Stimulated activated CD4-positive, alpha-beta T cell treated with anti-CD3 and anti-CD28 coated beads, Interleukin-4, amount 100 ng/mL, for 4 hours (primary cell): ENCODE data around the gene HMCN2.

ENCODE experiments used
- DNase-seq, 2 experiments: peaks; one replicate each; pipeline ENCODE4 v3.0.0-alpha.2; 2020

HMCN2 gene, protein sequence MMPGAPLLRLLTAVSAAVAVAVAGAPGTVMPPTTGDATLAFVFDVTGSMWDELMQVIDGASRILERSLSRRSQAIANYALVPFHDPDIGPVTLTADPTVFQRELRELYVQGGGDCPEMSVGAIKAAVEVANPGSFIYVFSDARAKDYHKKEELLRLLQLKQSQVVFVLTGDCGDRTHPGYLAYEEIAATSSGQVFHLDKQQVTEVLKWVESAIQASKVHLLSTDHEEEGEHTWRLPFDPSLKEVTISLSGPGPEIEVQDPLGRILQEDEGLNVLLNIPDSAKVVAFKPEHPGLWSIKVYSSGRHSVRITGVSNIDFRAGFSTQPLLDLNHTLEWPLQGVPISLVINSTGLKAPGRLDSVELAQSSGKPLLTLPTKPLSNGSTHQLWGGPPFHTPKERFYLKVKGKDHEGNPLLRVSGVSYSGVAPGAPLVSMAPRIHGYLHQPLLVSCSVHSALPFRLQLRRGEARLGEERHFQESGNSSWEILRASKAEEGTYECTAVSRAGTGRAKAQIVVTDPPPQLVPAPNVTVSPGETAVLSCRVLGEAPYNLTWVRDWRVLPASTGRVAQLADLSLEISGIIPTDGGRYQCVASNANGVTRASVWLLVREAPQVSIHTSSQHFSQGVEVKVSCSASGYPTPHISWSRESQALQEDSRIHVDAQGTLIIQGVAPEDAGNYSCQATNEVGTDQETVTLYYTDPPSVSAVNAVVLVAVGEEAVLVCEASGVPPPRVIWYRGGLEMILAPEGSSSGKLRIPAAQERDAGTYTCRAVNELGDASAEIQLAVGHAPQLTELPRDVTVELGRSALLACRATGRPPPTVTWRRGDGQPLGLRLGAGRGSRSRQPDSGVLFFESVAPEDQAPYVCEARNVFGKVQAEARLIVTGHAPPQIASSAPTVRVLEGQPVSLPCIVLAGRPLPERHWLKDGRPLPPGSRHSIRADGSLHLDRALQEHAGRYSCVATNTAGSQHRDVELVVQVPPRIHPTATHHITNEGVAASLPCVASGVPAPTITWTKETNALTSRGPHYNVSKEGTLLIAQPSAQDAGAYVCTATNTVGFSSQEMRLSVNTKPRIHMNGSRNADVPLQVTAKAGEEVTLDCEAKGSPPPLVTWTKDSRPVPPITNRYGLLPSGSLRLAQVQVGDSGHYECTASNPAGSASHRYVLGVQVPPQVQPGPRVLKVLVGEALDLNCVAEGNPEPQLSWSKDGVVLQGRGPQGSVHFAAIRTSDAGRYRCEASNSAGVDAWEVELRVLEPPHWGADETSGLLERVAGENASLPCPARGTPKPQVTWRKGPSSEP (N-terminal part only)

DNA sequence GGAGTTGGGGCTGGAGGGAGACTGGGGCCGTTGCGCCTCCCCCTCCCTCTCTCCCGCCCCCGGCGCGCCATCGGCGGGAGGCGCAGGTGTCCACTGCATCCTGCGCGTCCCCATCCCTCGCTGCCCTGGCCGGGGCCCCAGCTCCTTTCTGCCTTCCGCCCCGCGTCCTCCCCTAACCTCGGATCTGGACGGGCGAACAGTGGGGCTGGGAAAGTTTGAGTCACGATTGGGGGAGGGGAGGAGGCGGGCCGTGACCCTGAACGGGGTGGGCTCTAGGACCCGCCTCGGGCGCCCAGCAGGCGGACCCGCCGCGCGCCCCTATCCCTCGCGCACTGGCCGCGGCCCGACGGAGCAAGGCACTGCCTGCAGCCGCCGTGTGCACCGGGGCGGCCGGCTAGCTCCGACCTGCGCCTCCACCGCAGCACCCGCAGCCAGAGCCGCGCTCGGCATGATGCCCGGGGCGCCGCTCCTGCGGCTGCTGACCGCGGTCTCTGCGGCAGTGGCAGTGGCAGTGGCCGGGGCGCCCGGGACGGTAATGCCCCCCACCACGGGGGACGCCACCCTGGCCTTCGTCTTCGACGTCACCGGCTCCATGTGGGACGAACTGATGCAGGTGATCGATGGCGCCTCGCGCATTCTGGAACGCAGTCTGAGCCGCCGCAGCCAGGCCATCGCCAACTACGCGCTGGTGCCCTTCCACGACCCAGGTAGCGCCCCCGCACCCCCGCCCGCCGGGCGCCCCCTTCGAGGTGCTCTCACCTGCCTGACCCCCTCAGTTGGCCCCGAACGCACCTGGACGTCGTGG lies at the start of gene HMCN2:
Gene HMCN2, plus strand, starts transcription at position 330 of the 805 bp plus-strand sequence. Its CDS starts 119 bp downstream, at position 449.
- no peak for DNase-seq

DNA sequence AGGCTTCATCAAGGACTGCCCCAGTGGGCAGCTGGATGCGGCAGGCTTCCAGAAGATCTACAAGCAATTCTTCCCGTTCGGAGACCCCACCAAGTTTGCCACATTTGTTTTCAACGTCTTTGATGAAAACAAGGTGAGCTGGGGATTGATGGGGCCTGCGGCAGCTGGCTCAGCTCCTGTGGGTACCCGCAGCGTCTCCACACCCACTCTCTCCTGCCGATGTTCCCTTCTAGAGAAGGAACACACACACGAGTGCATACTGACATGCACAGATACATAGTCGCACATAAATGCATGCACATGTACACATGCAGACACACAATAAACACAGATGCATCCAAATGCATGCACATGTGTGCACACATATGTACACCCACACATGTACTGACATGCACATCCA lies 47.7 kb upstream of the HMCN2 start:
- DNase-seq, result no peak

DNA sequence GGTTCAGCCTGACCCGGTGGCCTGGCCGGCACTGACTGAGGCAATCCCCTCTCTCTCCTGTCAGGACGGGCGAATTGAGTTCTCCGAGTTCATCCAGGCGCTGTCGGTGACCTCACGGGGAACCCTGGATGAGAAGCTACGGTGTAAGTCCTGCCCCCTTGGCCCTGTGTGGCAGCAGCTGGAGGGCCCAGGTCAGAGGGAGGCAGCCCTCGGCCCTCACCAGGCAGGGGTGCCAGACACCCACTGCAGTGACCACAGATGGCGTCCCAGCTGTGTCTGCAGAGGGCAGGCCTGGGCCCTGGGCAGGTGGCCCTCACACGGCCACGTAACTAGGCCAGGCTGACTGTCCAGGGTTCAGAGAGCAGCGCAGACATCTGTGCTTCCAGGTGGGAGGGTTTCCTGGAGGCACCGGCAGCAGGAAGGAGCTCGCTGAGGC lies 45.9 kb upstream of the HMCN2 start:
- DNase-seq, result no peak

DNA sequence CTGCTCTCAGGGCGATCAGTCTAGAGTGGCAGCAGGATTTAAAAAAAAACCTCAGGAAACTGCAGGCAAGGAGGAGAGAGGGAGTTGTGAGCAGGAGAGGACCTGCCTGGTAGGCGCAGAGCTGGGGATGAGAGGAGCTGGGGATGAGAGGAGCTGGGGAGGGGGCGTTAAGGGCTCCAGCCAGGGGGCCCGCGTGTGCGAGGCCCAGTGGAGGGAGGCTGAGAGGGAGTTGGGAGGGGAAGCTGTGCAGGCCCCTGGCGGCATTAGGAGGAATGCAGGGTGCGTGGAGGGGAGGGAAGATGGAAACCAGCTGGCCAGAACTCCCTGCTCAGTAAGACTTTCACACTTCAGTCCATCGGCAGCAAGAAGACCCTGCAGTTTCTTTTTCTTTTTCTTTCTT lies 45.2 kb upstream of the HMCN2 start:
- DNase-seq, result no peak

DNA sequence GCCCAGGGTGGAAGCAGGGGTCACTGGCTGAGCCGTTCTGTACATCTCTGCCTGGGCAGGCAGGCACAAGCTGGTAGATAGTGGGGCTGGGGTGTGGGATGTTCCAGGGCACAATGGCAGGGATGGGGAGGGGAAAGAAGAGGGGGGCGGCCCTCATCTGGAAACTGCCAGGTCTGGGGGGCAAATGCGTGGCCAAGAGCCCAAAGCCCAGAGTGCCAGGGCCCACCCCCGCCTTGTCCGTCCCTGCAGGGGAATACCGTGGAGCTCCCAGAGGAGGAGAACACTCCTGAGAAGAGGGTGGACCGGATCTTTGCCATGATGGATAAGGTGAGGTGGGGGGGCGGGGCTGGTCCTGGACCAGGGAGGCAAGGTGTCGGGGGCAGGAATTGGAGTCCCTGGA lies 42.7 kb upstream of the HMCN2 start:
- no peak for DNase-seq

DNA sequence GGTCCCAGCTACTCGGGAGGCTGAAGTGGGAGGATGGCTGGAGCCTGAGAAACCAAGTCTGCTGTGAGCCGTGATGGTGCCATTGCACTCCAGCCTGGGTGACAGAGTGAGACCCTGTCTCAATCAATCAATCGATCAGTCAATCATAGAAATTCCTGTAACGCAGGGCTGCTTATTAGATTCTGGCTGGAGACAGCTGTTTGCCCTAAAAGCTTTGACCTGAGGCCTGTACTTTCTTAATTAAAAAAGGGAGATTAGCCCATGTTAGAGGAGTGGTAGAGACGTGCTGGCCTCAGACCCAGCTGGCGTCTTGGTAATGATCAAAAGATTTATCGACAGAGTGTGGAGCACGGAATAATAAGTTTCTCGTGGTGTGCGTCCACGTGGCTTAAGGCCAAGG lies 40.5 kb upstream of the HMCN2 start:
- no peak for DNase-seq

DNA sequence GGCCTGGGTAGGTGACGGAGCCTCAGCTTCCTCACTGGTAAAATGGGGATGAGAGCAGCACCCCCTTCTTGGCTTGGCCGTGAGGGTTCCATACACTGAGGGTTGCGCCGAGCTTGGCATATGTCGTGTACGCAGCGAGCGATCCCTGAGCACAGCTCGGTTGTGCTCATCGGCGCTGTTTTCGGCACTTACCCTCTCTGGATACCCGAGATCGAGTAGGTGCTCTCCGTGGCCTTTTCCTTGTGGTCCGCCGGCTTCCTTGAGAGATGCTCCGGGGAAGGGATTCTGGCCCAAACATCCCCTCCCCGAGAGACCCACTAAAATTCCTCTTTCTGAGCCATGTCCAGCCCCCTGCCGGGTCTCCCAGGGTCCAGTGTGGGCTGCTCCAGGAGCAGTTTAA lies 40.0 kb upstream of the HMCN2 start:
- DNase-seq, result no peak

DNA sequence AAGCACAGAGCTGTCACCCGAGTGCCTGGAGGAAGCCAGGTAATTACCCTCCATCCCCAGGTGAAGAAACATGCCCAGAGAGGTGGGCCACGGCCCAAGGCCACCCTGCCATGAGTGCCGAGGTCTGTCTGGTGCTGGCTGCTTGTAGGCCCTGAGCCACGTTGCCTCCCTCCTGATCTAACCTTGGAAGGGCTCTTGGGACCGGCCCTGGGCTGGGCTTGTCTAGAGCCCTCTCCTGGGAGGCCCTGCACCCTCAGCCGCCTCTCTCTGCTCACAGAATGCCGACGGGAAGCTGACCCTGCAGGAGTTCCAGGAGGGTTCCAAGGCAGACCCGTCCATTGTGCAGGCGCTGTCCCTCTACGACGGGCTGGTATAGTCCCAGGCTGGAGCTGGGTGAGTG lies 39.4 kb upstream of the HMCN2 start:
- no peak for DNase-seq

DNA sequence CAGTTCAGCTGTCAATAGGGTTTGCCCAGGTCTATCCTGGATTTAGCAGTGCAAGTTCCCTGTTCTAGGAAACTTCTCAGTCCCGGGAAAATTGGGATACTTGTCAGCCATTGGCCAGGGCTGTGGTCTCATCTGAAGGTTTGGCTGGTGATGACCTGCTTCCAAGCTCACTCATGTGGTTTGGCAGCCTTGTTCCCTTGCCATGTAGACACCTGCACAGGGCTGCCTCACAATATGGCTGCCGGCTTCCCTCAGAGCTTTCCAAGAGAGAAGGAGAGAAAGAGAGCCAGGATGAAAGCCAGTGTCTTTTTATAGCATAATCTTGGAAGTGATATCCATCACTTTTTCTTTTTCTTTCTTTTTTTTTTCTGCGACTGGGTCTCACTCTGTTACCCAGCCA lies 37.7 kb upstream of the HMCN2 start:
- no peak for DNase-seq

DNA sequence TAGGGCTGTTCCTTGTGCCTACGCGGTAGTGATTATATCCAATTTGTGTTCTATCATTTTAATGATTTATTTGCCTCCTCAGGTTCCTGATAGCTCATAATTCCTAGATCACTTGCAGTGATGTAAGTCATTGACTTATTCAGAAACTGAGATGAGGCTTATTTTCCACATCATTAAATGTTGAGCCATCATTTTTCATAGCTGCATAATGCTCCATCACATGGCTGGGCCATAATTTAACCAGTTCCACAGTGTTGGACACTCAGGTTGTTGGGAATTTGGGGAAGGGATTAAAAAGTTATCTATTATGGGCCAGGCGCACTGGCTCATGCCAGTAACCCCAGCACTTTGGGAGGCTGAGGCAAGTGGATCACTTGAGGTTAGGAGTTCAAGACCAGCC lies 35.8 kb upstream of the HMCN2 start:
- no peak for DNase-seq

DNA sequence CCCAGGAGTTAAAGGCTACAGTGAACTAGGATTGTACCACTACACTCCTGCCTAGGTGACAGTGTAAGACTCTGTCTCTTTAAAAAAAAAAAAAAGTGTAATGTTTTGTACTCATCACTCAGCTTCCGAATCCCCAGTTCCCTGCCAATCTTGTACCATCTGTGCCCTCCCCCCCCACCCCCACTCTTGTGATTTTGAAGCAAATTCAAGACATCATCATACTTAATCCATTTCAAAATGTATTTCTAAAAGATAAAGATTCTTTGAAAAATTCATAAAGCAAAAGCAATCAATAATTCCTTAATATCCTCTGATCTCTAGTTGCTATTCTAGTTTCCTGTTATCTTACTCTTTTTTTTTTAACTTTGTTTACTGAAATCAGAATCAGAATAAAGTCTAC lies 34.9 kb upstream of the HMCN2 start:
- no peak for DNase-seq

DNA sequence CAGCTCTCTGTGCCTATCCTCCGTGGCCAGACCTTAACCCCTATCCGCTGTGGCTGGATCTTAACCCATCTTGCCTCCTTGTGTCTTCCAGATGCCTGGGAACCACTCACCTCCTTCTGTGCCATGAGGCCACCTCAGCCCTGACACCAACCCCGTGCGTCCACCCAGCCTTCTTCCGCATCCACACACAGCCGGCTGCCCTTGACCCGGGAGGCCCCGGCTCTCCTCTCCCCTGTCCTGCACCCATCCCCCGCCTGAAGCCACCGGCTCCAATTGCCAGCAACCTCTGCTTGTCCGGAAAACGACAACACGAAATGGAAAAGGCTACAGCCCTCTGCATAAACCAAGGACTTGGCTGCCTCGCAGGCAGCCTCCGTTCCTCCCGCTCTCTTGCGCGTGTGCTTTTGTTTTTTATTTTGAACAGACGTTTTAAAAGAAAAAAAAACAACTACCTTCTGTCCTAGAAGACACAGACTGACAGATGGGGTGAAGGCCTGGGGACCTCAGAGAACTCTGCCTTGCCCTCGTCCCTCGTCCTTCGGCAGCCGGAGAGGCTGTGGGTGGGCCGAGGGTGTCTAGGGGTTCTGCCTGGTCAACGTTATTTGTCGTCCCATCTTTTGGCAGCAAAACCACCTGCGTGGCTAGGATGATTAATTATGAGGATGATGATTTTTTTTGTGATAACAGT lies 32.5 kb upstream of the HMCN2 start:
- no peak for DNase-seq

DNA sequence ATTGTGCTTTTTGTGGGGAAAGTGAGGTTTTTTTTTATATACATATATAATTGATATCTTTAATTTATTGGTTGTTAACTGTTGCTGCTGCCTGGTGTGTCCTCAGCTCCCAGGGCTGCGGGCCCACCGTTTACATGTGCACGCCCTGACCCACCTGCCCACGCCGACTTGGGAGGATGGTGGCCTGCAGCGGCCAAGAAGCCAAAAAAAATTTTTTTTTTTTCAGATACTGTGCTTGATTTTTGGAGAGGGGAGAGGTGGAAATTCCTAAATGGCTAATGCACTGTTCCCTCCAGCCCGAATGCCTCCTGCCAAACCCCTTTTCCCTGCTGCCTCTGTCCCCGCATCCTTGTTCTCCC lies 32.0 kb upstream of the HMCN2 start:
- DNase-seq, result no peak

DNA sequence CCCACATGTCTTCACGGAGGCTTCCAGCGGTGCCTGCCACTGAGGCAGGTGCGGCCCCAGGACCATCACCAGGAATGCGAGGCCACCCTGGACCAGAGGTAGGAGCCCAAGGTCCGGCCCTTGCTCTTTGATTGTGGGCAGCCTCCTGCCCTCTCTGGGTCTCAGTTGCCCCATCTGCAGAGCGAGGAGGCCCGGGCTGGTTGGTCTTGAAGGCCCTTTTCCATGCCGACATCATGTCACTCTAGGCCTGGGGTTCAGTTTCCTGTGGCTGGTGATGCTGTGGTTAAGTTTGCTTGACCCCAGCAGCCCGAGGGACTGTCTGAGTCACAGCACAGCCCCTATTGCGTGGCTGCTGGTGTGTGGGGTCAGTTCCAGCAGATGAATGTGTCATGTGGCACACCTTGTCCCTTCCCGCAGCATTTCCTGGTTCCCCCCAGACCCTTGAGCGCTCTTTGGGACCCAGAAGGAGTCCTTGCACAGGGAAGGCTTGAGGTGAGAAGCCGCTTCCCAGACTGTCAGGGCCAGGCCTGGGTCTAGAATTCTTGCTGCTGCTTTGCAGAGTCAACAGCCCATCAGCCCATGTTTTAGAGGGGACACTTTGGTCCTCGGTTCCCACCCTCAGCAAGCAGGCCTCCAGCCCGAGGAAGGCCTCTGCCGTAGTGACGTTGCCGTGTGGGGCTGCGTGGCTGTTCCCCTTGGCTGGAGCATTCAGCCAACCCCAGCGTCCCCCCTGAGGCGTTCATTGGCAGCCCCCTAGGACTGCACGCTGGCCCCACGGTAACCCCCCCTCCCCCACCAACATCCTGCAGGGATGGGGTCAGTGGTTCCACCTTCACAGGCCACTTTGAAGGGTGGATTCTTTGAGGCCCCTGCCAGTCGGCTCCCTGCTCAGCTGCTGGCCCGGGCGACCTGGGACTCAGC lies 31.0 kb upstream of the HMCN2 start:
- no peak for DNase-seq

DNA sequence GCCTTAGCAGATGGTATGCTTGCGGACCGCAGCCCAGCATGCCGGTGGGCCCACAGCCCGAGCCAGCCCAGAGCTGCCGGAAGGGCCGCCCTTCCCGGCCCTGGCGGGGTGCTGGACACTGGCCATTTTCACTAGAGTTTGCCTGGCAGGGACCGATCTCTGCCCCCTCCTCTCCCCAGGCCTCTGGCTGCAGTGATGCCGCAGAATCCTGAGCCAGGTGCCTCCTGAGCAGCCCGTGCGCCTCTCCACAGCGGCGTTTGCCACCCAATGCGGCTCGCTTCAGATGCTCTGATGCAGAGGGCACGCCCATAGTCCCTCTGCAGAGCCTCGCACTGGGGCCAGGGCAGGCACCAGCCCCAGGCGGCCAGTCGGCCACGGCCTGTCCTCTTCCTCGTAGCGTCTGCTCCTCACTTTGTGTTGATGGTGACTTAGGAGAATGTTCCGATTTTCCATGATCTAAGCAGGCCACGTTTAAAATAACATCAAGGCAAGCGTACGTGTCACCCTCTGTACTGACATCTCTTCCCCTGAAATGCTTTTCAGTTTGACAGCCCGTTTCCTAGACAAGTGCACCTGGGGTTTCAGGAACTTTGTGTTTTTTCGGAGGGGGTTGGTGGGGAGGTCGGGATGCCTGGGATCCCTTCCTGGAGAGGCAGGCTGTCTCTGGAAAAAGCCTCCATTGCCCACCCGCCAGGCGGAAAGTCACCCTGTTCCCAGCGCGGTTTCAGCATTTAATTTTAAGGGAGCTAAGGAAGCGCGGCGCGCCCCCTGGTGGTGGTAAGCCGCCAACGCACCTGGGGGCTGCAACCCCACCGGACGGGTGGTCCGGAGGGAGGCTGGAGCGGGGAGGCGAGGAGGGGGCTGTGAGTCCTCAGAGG lies 29.8 kb upstream of the HMCN2 start:
- DNase-seq, result peak; percentile 55 to 65

DNA sequence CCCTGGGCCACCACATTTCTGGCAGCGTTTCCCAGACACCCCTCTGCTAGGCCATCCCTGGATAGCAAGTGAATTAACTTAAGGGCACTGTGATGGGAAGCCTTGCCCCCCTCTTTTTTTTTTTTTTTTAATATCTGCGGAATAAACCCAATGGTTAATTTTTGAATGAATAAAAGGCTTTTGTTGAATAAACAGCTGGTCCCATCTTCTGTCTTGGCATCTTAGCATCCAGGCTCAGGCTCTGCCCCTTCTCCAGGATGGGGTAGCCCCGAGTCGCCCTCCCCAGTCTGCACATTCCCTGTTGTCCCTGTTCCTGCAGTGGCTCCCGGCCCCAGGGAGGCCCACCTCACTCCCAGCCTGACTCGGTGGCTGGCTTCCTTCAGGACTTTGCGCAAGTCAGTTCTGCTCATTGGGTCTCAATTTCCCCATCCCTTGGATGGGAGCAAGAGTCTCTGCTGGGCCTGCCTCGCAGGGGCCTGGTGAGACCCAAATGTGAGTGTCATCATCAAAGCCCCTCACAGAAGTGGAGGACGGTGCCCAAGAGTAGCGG lies 29.0 kb upstream of the HMCN2 start:
- no peak for DNase-seq

DNA sequence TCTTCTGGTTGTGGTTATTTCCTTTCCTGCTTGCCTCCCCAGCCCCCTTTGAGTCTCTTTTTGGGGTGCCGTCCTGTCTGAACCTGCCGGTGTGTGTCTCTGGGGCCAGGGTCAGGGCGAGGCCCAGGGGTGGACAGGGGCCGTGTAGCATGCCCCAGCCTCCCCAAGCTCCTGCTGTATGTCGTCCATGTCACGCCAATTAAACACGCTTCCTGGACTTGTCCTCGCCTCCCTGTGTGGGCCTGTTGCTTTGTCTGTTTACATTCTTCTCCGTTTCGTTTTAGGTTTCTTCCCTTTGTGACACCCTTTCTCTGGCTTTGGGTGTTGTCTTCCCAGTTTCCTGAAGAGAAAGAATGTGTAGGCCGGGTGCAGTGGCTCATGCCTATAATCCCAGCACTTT lies 28.5 kb upstream of the HMCN2 start:
- DNase-seq, result no peak

DNA sequence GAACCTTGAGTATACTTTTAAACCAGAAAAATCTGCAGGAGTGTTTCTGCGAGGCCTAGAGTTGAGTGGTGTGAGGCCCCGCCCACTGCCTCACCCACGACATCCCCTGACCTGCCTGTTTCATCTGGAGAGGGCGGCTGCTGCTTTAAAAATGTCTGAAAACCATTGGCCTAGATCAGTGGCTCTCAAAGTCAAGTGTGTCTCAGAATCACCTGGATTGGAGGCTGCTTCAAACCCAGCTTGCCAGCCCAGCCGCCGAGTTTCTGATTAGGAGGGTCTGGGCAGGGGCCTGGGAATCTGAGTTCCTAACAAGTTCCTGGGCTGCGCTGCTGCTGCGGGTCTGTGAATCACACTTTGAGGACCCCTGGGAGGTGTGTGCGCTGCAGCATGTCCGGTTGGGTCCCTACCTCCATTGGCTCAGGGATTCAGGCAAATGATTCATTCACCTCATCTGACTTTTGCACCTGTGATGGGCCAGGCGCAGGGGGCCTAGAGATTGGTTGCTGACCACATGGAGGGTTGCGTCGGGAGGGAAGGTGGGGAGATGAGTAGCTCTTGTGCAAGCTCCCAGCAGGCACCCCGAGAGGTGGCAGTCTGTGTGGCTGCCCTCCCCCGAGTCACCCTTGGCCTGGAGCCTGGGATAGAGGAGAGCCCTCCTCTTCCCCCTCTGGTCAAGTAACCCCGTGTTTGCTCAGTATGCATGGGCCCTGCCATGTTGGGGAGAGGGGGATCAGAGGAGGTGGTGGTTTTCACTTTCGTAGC lies 27.6 kb upstream of the HMCN2 start:
- no peak for DNase-seq

DNA sequence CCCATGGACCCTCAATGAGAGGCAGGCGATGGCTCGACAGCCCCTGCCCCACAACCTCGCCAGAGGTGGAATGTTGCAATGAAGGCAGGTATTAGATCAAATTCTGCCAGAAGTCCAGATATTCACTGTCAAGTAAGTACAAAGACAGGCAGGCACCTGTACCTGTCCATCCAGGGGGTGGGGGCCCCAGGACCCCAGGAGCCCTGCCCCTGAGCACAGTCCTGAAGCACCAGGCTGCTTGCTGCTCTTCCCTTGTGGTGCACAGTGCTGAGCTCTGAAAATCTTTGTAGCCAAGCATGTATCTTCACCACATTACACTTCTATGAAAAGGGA lies 26.2 kb upstream of the HMCN2 start:
- no peak for DNase-seq
